Loucy (cell line): Measurements from ENCODE around the gene MTFR1L.

ENCODE experiments used
- H2AFZ ChIP-seq: fragments of 200-600 bp; sonication (generic); 2 replicates; pipeline ENCODE4 v1.6.0; 2016; ENCODE audit warnings: antibody characterized with exemption, mild to moderate bottlenecking, low read length, moderate library complexity
- H3F3A ChIP-seq: fragments of 200-600 bp; 2 replicates; pipeline ENCODE4 v1.6.0; 2016; ENCODE audit warnings: antibody characterized with exemption, low read depth, mild to moderate bottlenecking
- H3K27me3 ChIP-seq: fragments of 200-600 bp; sonication (generic); 2 replicates; pipeline ENCODE4 v1.6.1; 2014; ENCODE audit warnings: low read length, mild to moderate bottlenecking; ENCODE audit not compliant: insufficient read depth, poor library complexity, severe bottlenecking
- H3K36me3 ChIP-seq: fragments of 200-600 bp; sonication (generic); 2 replicates; pipeline ENCODE4 v1.6.1; 2016; ENCODE audit warnings: low read length; ENCODE audit not compliant: insufficient read depth
- H3K4me1 ChIP-seq: fragments of 200-600 bp; sonication (generic); 2 replicates; pipeline ENCODE4 v1.5.1; 2014; ENCODE audit warnings: low read length, mild to moderate bottlenecking; ENCODE audit not compliant: insufficient read depth, poor library complexity, severe bottlenecking
- H3K4me2 ChIP-seq: fragments of 200-600 bp; sonication (generic); 2 replicates; pipeline ENCODE4 v1.6.0; 2014; ENCODE audit warnings: antibody characterized with exemption, low read length, low read depth, mild to moderate bottlenecking; ENCODE audit not compliant: poor library complexity, severe bottlenecking
- H3K4me3 ChIP-seq: fragments of 200-600 bp; sonication (generic); 2 replicates; pipeline ENCODE4 v1.5.1; 2014; ENCODE audit warnings: low read length, mild to moderate bottlenecking, mixed read lengths; ENCODE audit not compliant: poor library complexity, severe bottlenecking
- H3K79me2 ChIP-seq: fragments of 200-600 bp; sonication (generic); 2 replicates; pipeline ENCODE4 v1.6.1; 2014; ENCODE audit warnings: low read length; ENCODE audit not compliant: insufficient read depth
- H3K9ac ChIP-seq: fragments of 200-600 bp; sonication (generic); 2 replicates; pipeline ENCODE4 v1.6.0; 2014; ENCODE audit warnings: mild to moderate bottlenecking, low read depth, low read length, moderate library complexity; ENCODE audit not compliant: poor library complexity, severe bottlenecking
- H3K9me2 ChIP-seq: fragments of 200-600 bp; sonication (generic); replicated peaks from 2 replicates; pipeline ENCODE4 v1.6.1; 2016; ENCODE audit warnings: low read depth, low read length, mixed read lengths
- H3K9me3 ChIP-seq: fragments of 200-600 bp; sonication (generic); 2 replicates; pipeline ENCODE4 v1.6.1; 2014; ENCODE audit warnings: mild to moderate bottlenecking, antibody characterized with exemption, low read length, low read depth; ENCODE audit not compliant: insufficient read depth
- H4K20me1 ChIP-seq: fragments of 200-600 bp; sonication (generic); 2 replicates; pipeline ENCODE4 v1.6.0; 2014; ENCODE audit warnings: antibody characterized with exemption, low read length, mild to moderate bottlenecking; ENCODE audit not compliant: insufficient read depth, poor library complexity, severe bottlenecking
- EZH2phosphoT487 ChIP-seq: fragments of 200-600 bp; IDR thresholded peaks from 2 replicates; pipeline ENCODE4 v1.6.1; 2018; ENCODE audit warnings: antibody characterized with exemption, mild to moderate bottlenecking, moderate library complexity, borderline replicate concordance
- TF ChIP-seq, protein P1 (sequence below): fragments of 200-600 bp; sonication (generic); conservative IDR thresholded peaks from 2 replicates; pipeline ENCODE4 v1.5.1; 2014; ENCODE audit warnings: mild to moderate bottlenecking, antibody characterized with exemption, low read length

Gene MTFR1L

DNA sequence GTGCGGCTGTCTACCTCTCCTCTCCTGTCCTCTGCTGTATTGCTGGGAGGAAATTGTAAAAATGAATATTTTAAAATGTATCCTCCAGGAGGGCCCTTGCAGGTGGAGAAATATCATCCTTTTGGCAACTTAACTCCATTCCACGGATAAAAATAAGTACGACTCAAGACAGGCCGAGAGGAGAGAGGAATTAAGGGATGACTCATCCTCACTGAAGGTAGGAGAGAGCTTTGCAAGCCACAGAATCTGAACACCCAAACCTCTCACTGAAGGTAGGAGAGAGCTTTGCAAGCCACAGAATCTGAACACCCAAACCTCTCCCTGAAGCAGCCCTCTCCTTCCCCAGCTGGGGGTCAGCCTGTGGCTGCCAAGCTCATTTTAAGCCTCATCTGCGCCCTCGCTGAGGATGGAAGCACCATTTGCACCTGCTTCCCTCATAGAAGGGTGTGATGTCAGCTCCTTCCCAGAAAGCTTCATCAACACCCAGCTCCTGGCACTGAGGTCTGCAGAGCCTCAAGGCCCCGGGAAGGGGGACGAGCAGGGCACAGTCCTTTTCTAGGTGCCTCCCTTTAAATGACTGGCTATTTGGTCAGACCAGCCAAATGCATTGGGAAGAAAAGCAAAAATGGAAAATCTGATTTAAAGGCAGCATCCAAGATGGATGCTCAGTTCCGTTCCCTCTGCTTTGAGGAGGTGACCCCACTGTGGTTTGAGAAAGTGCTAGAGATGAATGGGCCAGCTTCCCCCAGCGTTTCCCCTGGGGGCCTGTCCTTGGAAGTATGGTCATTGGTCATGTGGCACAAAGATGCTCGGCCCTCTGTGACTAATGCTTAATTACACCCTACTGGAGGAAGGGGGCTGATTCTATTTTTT is 32.6 kb upstream of the MTFR1L start:
- no peak overlapping the region for H3K9ac ChIP-seq
- TF ChIP-seq, protein P1, sequence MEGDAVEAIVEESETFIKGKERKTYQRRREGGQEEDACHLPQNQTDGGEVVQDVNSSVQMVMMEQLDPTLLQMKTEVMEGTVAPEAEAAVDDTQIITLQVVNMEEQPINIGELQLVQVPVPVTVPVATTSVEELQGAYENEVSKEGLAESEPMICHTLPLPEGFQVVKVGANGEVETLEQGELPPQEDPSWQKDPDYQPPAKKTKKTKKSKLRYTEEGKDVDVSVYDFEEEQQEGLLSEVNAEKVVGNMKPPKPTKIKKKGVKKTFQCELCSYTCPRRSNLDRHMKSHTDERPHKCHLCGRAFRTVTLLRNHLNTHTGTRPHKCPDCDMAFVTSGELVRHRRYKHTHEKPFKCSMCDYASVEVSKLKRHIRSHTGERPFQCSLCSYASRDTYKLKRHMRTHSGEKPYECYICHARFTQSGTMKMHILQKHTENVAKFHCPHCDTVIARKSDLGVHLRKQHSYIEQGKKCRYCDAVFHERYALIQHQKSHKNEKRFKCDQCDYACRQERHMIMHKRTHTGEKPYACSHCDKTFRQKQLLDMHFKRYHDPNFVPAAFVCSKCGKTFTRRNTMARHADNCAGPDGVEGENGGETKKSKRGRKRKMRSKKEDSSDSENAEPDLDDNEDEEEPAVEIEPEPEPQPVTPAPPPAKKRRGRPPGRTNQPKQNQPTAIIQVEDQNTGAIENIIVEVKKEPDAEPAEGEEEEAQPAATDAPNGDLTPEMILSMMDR, result no peak
- no peak for TF ChIP-seq EZH2phosphoT487
- H3F3A ChIP-seq, result no peaks in the 10 kb centered on the region
- no peaks in the 10 kb centered on the region for H3K36me3 ChIP-seq
- H3K9me2 ChIP-seq, result no peaks in the 10 kb centered on the region
- H2AFZ ChIP-seq, result no peak overlapping the region
- no peaks in the 10 kb centered on the region for H3K4me1 ChIP-seq
- H3K4me3 ChIP-seq, result no peak overlapping the region
- no peaks in the 10 kb centered on the region for H4K20me1 ChIP-seq
- no peaks in the 10 kb centered on the region for H3K79me2 ChIP-seq
- H3K9me3 ChIP-seq, result no peaks in the 10 kb centered on the region
- peaks cover 22% of the 10 kb centered on the region for H3K27me3 ChIP-seq
- H3K4me2 ChIP-seq, result no peak overlapping the region

DNA sequence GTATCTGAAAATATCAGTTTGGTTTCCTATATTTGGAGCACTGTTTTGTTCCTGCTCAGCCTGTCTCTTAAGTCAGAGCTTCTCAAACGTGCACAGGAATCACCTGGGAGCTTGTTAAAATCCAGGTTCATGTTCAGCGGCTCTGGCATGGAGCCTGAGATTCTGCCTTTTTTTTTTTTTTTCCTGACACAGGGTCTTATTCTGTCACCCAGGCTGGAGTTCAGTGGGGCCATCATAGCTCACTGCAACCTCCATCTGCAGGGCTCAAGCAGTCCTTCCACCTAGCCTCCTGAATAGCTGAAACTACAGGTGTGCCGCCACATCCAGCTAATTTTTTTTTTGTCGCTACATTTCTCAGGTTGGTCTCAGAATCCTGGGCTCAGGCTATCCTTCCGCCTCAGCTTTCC is 32.0 kb upstream of the MTFR1L start:
- no peaks in the 10 kb centered on the region for H3K79me2 ChIP-seq
- H3K4me3 ChIP-seq, result no peak overlapping the region
- no peaks in the 10 kb centered on the region for H3K9me2 ChIP-seq
- no peak overlapping the region for H3K4me2 ChIP-seq
- H3K4me1 ChIP-seq, result no peaks in the 10 kb centered on the region
- no peaks in the 10 kb centered on the region for H3K9me3 ChIP-seq
- H4K20me1 ChIP-seq, result no peaks in the 10 kb centered on the region
- no peaks in the 10 kb centered on the region for H3F3A ChIP-seq
- H3K27me3 ChIP-seq, result peaks cover 22% of the 10 kb centered on the region
- H3K36me3 ChIP-seq, result no peaks in the 10 kb centered on the region
- no peak for TF ChIP-seq EZH2phosphoT487
- TF ChIP-seq, protein P1, result no peak
- H3K9ac ChIP-seq, result no peak overlapping the region
- no peak overlapping the region for H2AFZ ChIP-seq

DNA sequence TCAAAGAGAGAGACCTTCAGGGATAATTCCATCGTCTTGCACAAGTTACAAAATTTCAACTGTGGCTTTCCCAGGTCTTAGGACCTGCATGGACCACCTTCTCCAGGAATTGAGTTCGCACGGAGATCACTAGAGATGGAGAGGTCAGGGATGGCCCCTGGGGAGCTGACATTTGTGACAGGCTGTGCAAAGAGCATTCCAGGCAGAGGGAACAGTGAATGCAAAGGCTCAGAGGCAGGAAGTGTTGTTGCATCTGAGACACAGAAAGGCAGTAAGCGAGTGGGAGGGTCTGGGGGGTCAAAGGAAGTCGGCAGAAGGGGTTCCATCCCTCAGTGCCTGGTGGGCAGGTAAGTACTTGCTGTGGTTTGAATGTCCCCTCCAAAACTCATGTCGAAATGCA is 29.3 kb upstream of the MTFR1L start:
- Histone ChIP-seq H3K4me3 (no peak overlapping the region), H2AFZ (no peak overlapping the region), H3K9ac (no peak overlapping the region), H4K20me1 (no peaks in the 10 kb centered on the region), H3F3A (no peaks in the 10 kb centered on the region), H3K9me3 (no peaks in the 10 kb centered on the region), H3K4me2 (no peak overlapping the region), H3K36me3 (no peaks in the 10 kb centered on the region), H3K27me3 (peaks cover 12% of the 10 kb centered on the region), H3K79me2 (no peaks in the 10 kb centered on the region), H3K9me2 (no peaks in the 10 kb centered on the region), H3K4me1 (no peaks in the 10 kb centered on the region)
- TF ChIP-seq, protein P1, result no peak
- no peak for TF ChIP-seq EZH2phosphoT487
